ENCODE data around the gene SMIM35.

Gene SMIM35

GRCh38 chr11:118129471-118130172 lies 42.9 kb upstream of the SMIM35 start:
- Histone ChIP-seq H3K4me2 (ENCODE audit: low read depth, low read length, poor library complexity, severe bottlenecking) (no peak overlapping the region), H3K9ac (ENCODE audit: low read length) (no peak overlapping the region), H3K27ac (ENCODE audit: low read depth, low read length) (no peak overlapping the region), H3F3A (ENCODE audit: insufficient read depth) (no peaks in the 10 kb centered on the region), H3K36me3 (ENCODE audit: low read length) (no peaks in the 10 kb centered on the region), H3K9me3 (ENCODE audit: insufficient read depth, low read length) (no peaks in the 10 kb centered on the region), H3K4me3 (ENCODE audit: insufficient read depth, low read length, poor library complexity, severe bottlenecking) (no peak overlapping the region), H2AFZ (ENCODE audit: low read depth, low read length, severe bottlenecking) (no peak overlapping the region), H3K27me3 (ENCODE audit: low read length) (no peaks in the 10 kb centered on the region), H3K79me2 (ENCODE audit: insufficient read depth, low read length) (no peaks in the 10 kb centered on the region), H4K20me1 (ENCODE audit: low read depth, low read length) (no peaks in the 10 kb centered on the region), H3K9me2 (replicated peaks; ENCODE audit: insufficient read depth, low read length) (no peaks in the 10 kb centered on the region)
- TF ChIP-seq EZH2phosphoT487 (conservative IDR thresholded peaks at IDR 0.05; ENCODE audit: low read length): no peak
- TF ChIP-seq CTCF (IDR thresholded peaks at IDR 0.05; ENCODE audit: insufficient read depth, low read length, poor library complexity, severe bottlenecking): no peak

GRCh38 chr11:118128721-118129470 lies 42.1 kb upstream of the SMIM35 start:
- Histone ChIP-seq H2AFZ (ENCODE audit: low read depth, low read length, severe bottlenecking) (no peak overlapping the region), H3K9ac (ENCODE audit: low read length) (no peak overlapping the region), H3K79me2 (ENCODE audit: insufficient read depth, low read length) (no peaks in the 10 kb centered on the region), H3K27ac (ENCODE audit: low read depth, low read length) (no peak overlapping the region), H3K36me3 (ENCODE audit: low read length) (no peaks in the 10 kb centered on the region), H3F3A (ENCODE audit: insufficient read depth) (no peaks in the 10 kb centered on the region), H3K9me3 (ENCODE audit: insufficient read depth, low read length) (no peaks in the 10 kb centered on the region), H3K4me3 (ENCODE audit: insufficient read depth, low read length, poor library complexity, severe bottlenecking) (no peak overlapping the region), H3K9me2 (replicated peaks; ENCODE audit: insufficient read depth, low read length) (no peaks in the 10 kb centered on the region), H3K4me2 (ENCODE audit: low read depth, low read length, poor library complexity, severe bottlenecking) (no peak overlapping the region), H3K27me3 (ENCODE audit: low read length) (no peaks in the 10 kb centered on the region), H4K20me1 (ENCODE audit: low read depth, low read length) (no peaks in the 10 kb centered on the region)
- TF ChIP-seq CTCF (IDR thresholded peaks at IDR 0.05; ENCODE audit: insufficient read depth, low read length, poor library complexity, severe bottlenecking) (no peak), EZH2phosphoT487 (conservative IDR thresholded peaks at IDR 0.05; ENCODE audit: low read length) (no peak)

- TF ChIP-seq CTCF (IDR thresholded peaks at IDR 0.05; ENCODE audit: insufficient read depth, low read length, poor library complexity, severe bottlenecking): no peak
- TF ChIP-seq EZH2phosphoT487 (conservative IDR thresholded peaks at IDR 0.05; ENCODE audit: low read length): no peak
- H3K27ac ChIP-seq (ENCODE audit: low read depth, low read length): no peak overlapping the region
- H2AFZ ChIP-seq (ENCODE audit: low read depth, low read length, severe bottlenecking): no peak overlapping the region
Measured at GRCh38 chr11:118128310-118128709, 41.5 kb upstream of the SMIM35 start.

More at GRCh38 chr11:118128310-118128709, 41.5 kb upstream of the SMIM35 start:
- Histone ChIP-seq H3F3A (ENCODE audit: insufficient read depth) (no peaks in the 10 kb centered on the region), H3K9me2 (replicated peaks; ENCODE audit: insufficient read depth, low read length) (no peaks in the 10 kb centered on the region), H3K9me3 (ENCODE audit: insufficient read depth, low read length) (no peaks in the 10 kb centered on the region), H3K4me3 (ENCODE audit: insufficient read depth, low read length, poor library complexity, severe bottlenecking) (no peak overlapping the region), H3K79me2 (ENCODE audit: insufficient read depth, low read length) (no peaks in the 10 kb centered on the region), H3K4me2 (ENCODE audit: low read depth, low read length, poor library complexity, severe bottlenecking) (no peak overlapping the region), H4K20me1 (ENCODE audit: low read depth, low read length) (no peaks in the 10 kb centered on the region), H3K36me3 (ENCODE audit: low read length) (no peaks in the 10 kb centered on the region), H3K27me3 (ENCODE audit: low read length) (no peaks in the 10 kb centered on the region), H3K9ac (ENCODE audit: low read length) (no peak overlapping the region)

All from SU-DHL-6 (cell line).